HG03039 (cell line): Measurements from ENCODE around the gene SLC25A19.

Experiments used
- ATAC-seq: cut with Tn5 transposase; IDR thresholded peaks from one replicate; pipeline ENCODE4 v1.9.1; 2021; ENCODE audit warnings: mild to moderate bottlenecking, moderate library complexity; ENCODE audit not compliant: unreplicated experiment

SLC25A19 gene

DNA sequence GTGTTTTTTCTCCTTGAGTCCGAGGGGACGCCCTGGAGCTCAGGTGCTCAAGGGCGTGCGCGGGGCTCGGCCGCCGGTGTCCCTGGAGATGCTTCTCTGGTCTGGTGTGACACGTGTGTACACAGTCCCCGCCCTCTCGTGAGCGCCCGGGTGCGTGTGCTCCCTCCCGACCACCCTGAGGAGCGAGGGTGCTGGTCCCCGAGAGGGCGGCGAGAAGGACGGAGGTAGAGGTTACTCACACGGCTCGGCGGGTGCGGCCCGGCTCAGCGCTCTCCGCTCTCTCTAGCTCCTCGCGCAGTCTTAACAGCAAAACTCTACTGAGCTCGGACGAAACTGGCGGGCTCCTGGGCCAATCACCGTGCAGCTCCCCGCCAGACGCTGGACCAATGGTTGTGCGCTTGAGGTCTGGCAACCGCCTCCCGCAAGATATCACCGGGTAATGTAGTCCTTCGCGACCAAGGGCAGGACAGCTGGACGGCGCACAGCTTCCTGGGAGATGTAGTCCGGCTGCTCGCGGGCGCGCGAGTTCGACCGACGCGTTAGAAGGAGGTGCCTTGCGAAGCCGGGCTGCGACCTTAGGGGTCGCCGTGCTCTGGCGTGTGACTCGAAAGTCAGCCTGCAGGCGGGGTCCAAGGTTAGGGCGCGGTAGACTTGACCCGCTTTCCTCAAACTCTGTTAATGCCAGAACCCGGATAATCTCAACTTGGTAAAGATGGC lies at the start of gene SLC25A19:
Gene SLC25A19, minus strand, starts transcription at position 319 of the 717 bp plus-strand sequence. CDS start 2,669 bp downstream, outside the sequence.
- ATAC-seq = peak; percentile 92

DNA sequence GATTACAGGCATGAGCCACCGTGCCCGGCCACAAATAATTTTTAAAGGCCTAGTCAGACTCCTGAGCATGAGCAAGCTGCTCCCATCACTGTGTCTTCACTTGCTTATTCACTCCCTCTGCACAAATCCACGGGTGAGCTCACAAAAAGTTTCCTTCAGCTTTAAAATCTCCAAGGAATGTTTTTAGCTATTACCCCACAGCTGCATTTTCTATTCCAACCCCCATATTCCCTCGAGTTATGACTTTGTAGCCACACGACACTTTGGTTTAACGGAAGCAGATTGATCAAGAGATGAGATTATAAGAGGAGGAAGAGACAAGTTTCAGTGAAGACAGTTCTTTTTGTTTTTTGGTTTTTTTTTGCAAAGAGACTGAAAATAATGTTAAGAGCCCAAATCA lies 49.1 kb upstream of the SLC25A19 start:
- no peak for ATAC-seq

DNA sequence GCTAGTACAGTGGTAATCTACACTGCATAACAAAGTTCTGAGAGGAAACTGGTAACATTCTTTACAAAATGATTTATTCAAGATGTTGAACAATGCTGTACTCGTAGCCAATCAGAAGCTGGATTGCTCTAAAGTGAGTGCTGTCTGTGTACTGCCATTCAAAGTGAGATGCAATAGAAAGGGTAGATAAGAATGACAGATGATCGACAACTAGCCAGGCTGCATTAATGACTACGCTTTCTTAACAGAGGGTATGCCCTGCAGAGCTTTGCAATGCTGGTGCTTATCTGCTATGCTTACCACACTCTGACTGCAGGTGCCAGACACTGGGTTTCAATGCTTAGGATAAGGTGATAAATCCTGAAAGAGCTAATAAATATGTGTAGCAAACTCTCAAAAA lies 46.1 kb upstream of the SLC25A19 start:
- ATAC-seq = no peak

DNA sequence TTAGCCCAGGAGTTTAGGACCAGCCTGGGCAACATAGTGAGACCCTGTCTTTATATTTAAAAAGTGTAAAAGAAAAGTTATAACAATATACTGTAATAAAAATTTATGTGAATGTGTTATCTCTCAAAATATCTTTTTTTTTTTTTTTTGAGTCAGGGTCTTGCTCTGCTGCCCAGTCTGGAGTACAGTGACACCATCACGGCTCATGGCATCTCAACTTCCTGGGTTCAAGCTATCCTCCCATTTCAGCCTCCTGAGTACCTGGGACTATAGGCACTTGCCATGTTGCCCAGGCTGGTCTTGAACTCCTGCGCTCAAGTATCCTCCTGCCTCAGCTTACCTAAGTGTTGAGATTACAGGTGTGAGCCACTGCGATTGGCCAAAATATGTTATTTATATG lies 45.5 kb upstream of the SLC25A19 start:
- ATAC-seq = no peak

DNA sequence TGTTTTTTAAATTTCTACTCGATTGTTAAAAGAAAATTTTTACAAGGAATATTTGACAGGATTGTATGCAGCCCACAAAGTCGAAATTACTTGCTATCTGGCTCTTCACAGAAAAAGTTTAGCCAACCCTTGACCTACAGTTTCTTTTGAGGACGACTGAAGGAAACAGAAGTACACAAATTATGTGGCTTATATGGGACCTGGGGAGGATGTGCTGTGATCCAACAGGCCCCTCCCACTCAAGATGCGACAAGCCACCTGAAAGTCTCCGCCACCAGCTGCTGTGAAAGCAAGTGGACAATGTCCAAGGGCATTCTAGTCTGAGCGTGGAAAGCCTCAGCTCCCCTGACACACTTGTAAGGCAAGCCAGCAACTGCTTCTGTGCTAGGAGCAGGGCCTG lies 42.4 kb upstream of the SLC25A19 start:
- no peak for ATAC-seq

DNA sequence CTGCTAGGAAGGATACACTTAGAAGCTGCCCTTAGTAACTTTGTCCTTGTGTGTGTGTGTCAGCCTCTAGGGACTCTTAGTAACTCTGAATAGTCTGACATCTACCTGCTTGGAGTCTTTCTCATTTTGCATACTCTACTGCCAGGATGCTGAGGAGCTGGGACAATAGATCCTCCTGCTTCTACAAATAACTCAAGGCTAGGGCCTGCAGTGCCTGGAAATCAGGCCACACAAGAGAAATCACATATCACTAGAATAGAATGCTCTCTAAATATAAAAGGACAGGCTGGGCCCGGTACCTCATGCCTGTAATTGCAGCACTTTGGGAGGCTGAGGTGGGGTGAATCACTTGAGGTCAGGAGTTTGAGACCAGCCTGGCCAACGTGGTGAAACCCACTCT lies 38.5 kb upstream of the SLC25A19 start:
- ATAC-seq = no peak

DNA sequence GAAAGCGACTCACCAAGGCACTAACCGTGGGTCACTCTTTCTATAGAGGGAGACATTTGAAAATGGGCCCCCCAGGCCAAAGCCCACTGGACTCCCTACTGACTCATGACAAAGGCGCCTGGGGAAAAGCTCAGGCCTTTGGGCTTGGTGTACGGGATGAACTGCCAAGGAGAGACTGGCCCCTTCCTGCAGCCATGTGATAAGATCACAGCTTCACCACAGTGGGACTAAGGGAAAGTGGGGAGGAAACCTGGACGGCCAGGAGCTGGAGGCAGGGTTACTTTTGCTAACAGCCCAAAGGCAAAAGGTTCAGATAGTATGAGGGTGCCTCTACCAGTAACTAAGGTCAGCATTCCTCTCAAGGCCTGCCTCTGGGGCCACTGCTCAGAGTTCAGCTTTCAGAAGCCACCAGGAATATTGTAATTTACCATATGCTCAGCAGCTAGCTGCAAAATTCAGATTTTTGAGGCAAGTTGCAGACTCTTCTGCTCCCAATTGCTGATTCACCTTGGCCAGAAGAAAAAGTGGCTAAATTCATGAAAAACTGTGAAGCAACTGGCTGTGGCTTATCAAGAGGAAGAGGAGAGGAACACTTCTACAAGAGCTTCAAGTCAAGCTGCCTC lies 37.1 kb upstream of the SLC25A19 start:
- ATAC-seq = no peak

DNA sequence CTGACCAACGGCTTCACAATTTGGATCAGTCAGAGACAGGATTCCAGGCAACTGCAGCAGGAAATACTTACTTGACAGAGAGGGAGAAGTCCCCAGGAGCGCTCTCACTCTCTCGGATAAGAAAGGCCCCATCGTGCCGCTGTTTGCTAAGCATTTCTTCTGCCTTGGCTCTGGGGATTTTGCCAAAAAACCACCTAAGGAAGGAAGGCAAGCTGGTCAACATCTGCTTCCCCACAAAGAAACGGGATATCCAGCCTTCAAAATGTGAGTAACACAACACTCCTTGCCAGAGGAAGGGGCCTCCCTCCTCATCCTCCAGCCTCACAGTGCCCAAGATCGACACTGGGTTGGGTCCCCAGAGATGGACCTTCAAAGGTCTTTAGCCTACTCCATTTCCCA lies 36.6 kb upstream of the SLC25A19 start:
- no peak for ATAC-seq

DNA sequence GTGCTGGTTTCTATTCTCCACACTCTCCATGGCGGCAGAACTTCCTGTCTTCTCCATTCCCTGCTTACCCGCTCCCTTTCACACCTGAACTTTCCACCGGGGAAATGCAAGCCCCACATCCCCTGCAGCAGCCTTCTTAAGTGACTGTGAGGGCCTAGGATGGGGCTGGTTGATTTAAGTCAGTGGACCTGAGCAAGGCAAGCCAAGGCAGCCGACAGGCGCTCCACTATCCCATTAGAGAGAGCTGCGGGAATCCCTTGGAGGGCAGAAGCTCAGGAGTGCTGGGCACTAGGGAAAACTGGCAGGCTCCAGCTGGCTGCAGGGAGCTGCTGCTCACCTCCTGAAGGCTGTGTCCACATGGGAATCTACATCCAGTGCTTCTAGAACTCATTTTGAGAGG lies 36.1 kb upstream of the SLC25A19 start:
- ATAC-seq = no peak

DNA sequence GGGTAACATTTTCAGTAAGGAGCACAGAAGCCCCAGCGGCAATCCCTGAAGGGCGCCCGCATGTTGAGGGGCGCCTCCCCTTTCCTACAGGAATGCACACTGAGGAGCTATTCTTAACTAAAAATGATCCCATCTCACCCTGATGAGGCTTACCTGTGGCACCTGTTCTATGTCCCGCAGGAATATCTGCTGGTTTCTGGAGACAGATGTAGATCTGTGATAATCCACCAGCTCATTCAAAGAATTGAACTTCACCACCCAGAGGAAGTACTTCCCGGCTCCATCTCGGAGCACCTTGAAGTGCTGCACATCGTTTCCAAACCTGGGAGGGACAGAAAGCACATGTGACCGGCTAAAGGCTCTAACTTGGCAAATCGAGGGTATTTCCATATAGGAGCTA lies 32.3 kb upstream of the SLC25A19 start:
- no peak for ATAC-seq

DNA sequence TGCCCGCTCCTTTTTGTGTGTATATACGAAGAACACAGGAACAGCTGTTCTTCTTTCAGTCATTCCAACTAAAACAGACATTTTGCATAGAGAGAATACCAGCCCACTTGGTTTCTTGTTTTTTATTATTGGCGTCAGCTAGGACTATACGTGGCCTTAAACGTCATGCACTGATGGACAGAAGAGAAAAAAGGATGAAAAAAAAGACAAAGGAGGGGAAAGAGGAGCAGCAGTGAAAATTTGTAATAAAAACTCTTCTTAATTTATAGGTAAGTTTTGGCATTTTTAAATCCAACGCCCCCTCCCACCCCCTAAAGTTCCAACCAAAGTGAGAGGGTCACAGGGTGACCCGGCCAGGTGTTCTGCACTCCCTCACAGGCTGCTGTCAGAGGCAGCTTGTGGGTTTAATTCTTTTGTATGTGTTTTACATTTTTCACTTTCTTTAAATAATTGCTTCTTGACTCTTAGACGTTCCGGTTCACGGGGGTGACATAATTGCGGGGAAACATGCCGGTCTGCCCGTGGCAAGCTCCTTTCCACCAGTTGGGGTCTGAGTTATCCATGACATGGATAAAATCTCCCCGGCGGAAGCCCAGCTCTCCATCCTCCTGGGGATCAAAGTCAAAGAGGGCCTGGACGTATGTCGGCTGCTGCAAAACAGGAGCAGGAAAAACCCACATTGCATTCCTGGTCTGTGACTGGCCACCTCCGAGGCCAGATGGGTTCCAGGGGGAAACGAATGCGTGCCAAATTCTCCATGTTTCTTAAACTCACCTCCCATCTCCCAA lies 30.9 kb upstream of the SLC25A19 start:
- peak; percentile 43 for ATAC-seq

DNA sequence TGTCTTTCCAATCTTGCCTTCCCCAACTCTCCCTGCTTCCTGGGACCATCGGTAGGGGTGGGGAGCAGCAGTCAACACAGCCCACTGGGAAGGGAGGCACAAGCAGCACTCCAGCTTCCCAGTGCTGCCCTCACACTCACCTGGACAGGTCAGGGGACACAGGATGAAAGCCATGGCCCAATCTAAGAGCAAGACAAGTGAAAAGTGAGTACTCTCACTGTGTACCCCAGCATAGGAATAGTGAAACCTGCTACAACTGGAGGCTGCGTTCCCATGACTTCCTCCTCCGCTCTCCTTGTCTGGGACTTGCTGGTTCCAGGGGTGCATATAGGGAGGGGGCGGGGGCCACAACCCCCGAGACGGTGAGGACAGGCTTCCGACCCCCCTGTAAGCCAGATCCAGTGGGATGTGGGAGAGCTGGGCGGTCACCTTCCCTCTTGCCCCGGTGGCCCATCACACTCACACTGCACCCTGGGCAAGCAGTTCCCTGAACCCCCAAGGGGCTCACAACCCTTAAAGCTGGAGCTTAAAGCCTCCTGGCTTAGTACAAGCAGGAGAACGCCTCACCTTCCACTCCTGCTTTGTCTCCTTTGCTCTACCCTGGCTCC lies 29.5 kb upstream of the SLC25A19 start:
- ATAC-seq = no peak

DNA sequence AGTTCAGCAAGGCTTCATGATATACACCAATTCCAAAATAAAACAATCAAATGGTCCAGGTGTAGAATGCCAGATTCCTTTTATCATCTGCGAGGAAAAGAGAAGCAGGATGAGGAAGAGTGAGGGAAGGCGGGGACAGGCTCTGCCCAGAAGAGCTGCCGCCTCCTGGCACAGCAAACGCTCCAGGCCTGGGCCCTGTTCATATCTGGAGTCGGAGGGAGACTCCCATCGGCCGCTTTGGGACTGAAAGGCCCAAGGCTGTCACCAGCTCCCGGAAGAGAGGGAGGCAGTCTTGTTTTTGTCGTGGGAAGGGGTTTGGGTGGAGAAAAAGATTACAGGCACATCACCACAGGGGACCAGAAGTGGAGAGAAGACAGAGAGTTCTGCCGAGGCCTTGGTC lies 29.0 kb upstream of the SLC25A19 start:
- ATAC-seq = no peak

DNA sequence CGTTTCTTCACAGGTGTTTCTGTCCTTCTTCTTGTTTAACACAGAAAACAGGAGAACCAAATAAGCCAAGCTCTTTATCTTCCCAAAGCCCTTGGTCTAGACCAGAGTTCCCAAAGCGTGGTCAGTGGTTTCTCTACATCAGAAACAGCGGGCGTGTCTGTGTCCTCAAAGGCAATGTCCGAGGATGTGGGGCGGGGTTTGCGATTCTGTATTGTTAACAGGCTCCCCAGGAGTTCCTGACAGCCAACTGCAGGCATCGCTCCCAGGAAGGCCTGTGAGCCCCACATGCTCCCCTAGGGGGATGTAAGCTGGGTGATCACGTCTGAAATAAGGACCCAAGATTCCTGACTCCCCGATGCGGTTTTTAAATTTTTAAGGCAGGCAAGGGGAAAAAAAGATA lies 28.4 kb upstream of the SLC25A19 start:
- no peak for ATAC-seq

DNA sequence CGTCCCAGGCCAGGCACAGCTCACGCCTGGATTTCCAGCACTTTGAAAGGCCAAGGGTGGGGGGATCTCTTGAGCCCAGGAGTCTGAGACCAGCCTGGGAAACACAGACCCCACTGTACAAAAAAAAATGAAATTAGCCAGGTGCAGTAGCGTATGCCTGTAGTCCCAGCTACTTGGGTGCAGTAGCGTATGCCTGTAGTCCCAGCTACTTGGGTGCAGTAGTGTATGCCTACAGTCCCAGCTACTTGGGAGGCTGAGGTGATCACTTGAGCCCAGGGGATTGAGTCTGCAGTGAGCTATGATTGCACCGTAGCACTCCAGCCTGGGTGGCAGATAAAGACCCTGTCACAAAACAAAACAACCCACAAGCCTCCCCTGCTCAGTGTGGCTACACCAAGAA lies 27.0 kb upstream of the SLC25A19 start:
- ATAC-seq = no peak

DNA sequence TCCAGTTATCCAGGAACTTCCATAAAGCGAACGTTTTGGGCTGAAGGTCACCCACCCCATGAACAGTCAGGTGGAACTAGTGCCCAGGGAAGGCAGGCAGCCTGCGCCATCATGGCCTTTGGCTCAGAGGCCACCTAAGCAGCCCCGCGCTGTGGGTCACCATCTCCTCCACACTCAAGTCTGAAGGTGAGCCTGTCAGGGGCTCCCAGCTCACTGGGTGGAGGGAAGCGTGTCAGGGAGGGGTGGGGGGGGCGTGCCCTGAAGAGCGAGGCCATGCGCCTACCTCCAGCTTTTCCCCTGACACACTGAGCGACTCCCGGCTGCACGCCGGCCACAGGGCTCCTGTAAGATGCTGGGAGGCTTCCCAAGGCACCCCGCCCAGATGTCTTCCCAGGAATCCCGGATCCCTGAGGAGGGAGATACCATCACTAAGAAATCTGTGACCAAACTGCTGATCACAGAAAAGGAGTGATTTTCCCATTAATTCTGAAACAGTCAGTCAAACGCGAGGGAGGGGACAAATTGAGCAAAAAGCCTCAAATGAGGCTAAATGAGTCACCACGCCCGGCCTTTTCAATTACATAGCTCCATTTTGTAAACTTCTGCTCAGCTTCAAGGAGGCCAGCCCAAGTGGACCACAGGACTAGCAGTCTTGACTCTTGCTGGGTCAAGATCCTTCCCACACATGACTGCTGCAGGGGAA lies 26.5 kb upstream of the SLC25A19 start:
- no peak for ATAC-seq

DNA sequence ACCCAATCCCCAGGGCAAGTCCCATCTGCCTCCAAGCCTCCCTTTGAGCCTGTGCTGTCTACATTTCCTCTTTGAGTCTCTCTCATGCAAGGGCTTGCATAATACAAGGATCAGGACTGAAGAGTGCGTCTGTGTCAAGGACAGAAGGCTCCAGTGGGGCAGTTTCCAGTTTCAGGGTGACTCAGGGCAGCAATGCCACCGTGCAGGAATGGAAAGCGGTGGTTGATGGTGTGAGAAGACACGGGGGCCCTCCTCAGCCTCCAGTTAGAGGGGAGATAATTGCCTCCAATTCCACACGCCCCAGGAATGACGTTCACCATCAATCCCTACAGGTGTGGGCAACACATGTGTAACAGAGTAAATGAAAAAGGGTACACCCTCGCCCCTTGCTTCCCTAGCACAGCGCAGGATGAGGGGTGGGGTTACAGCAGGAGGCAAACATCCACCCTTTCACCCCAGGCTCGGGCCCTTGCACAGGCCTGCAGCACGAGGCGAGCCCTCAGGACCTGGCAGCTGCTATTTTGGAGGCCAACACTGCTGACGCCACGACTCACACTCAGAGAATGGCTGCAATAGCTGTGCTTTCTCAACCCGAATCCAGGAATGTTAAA lies 24.8 kb upstream of the SLC25A19 start:
- peak; percentile 44 for ATAC-seq

DNA sequence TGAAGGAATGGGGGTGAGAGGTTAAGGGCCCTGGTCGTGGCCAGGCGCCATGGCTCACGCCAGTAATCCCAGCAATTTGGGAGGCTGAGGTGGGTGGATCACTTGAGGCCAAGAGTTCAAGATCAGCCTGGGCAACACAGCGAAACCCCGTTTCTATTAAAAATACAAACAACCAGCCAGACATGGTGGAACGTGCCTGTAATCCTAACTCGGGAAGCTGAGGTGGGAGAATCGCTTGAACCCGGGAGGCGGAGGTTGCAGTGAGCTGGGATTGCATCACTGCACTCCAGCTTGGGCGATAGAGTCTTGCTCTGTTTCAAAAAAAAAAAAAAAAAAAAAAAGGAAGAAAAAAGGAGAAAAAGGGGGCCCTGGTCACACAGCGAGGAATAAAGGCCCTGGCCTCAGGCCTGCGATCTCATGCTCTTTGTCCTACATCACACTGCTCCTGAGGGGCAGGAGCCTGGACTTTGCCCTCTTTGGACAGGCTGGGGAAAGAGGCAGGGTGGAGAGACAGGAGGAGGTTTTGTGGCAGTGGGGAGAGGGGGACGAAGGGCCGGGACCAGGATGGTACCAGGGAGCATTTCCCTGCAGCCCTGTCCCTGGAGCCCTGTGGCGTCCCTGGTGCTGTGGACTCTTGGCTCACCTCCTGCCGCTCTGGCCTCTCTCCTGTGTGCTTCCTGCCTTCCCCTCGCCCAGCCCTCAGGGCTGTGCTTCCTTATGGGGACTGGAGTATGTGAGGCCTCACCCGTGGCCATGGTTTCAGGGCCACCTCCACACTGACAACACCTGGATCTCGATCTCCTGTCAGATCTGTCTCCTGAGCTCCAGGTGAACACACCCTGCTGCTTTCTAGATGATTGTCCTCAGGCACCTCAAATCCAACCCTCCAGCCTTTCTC lies 19.7 kb upstream of the SLC25A19 start:
- no peak for ATAC-seq

DNA sequence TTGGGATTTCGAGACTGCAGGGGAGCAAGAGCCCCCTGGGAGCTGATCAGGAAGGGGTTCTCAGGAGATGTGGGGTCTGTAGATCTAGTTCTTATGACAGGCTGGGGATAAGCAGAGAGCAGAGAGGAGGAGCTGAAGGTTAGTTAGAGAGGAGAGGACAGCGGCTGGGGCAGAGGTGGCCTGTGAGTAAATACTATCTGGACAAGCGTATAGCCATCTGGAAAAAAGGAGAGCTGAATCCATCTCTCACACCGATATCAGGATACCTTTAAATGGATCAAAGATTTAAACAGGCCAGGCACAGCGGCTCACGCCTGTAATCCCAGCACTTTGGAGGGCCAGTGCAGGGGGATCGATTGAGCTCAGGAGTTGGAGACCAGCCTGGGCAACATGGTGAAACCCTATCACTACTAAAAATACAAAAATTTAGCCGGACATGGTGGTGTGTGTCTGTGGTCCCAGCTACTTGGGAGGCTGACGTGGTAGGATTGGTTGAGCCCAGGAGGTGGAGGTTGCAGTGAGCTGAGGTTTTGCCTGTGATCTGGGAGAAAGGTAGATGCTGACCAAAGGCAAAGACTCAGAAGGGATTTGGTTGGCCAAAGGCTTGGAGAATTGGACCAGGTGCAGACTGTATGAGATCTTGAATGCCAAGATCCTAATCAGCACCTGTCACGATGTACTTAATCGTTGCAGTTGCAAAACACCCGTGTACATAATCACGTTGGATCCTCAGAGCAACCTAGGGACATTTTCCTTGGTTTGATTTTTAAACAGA lies 18.9 kb upstream of the SLC25A19 start:
- ATAC-seq = no peak
